SU-DHL-6 (cell line): ENCODE results near the gene FER1L5.

ENCODE experiments used
- EZH2phosphoT487 ChIP-seq: fragments of 200-600 bp; sonication (generic), shearing (Covaris generic); conservative IDR thresholded peaks from 2 replicates; pipeline ENCODE4 v1.6.1; 2018; ENCODE audit warnings: mild to moderate bottlenecking, antibody characterized with exemption, low read length, moderate library complexity, mixed read lengths
- TF ChIP-seq, protein P1 (sequence below): fragments of 200-600 bp; sonication (generic); IDR thresholded peaks from one replicate; pipeline ENCODE4 v1.5.1; 2017; ENCODE audit warnings: antibody characterized with exemption, mild to moderate bottlenecking, low read length, moderate library complexity; ENCODE audit not compliant: insufficient read depth, poor library complexity, severe bottlenecking

- TF ChIP-seq, protein P1, sequence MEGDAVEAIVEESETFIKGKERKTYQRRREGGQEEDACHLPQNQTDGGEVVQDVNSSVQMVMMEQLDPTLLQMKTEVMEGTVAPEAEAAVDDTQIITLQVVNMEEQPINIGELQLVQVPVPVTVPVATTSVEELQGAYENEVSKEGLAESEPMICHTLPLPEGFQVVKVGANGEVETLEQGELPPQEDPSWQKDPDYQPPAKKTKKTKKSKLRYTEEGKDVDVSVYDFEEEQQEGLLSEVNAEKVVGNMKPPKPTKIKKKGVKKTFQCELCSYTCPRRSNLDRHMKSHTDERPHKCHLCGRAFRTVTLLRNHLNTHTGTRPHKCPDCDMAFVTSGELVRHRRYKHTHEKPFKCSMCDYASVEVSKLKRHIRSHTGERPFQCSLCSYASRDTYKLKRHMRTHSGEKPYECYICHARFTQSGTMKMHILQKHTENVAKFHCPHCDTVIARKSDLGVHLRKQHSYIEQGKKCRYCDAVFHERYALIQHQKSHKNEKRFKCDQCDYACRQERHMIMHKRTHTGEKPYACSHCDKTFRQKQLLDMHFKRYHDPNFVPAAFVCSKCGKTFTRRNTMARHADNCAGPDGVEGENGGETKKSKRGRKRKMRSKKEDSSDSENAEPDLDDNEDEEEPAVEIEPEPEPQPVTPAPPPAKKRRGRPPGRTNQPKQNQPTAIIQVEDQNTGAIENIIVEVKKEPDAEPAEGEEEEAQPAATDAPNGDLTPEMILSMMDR = no peak
- no peak for TF ChIP-seq EZH2phosphoT487
Measured at GRCh38 chr2:96694816-96695455, 52.4 kb downstream of the FER1L5 start.
